K562 (cell line): ENCODE data around the gene TAF11L6. TPM values are rescaled to one million over a fixed set of nuclear protein-coding genes. Genes with fewer than 3 reads are reported as not detected.

Source experiments
- ATAC-seq: fragments of 200-7000 bp; cut with Tn5 transposase; 3 replicates; pipeline ENCODE4 v1.9.1; 2020; ENCODE audit warnings: moderate library complexity
- BruUV-seq: library from RNA; stranded (reverse); fragments of 400-500 nt; replicated peaks from 2 replicates; lab custom pipeline; 2021; lab: Mats Ljungman, UMichigan
- CTCF ChIA-PET: fragments of 300-600 bp; formaldehyde crosslinking; extraction: SDS; loops from one replicate; lab custom pipeline; 2021; ENCODE audit warnings: low intra/inter-chr PET ratio; lab: Yijun Ruan, JAX
- POLR2A ChIA-PET: fragments of 300-600, 350-650 bp; sonication (Branson Sonifier 250); formaldehyde crosslinking; extraction: SDS; loops from one replicate; lab custom pipeline; 2021; ENCODE audit warnings: antibody characterized with exemption, inconsistent platforms; lab: Yijun Ruan, JAX
- DNase-seq, 4 experiments: peaks; one replicate each; pipeline versions ENCODE4 v3.0.0 to v3.0.0-alpha.2; 2011 to 2018; ENCODE audit warnings: low spot score in 3 of 4, mixed read lengths in 3 of 4; ENCODE audit errors: extremely low read depth in 1 of 4
- FAIRE-seq: peaks from 2 replicates; lab custom pipeline; 2011; peaks lifted over from hg19 to GRCh38; lab: Jason Lieb, UNC
- H2AFZ ChIP-seq: 2 replicates; pipeline ENCODE4 v1.6.0; 2011; ENCODE audit warnings: low read depth, low read length, control low read depth, inconsistent platforms
- H3K27ac ChIP-seq: fragments of 200-600 bp; 3 replicates; pipeline ENCODE4 v1.8.0; 2011; ENCODE audit warnings: low read depth, mild to moderate bottlenecking, control low read depth, inconsistent platforms, low read length, moderate library complexity, mixed read lengths; ENCODE audit errors: extremely low read depth
- H3K27me3 ChIP-seq, 2 experiments: fragments of 300-600 bp in 1 of 2; 2 replicates in 1 of 2; 3 replicates in 1 of 2; pipeline versions ENCODE4 v1.6.0 to v1.8.0; 2011; ENCODE audit warnings: inconsistent platforms in 2 of 2, low read length in 2 of 2, mild to moderate bottlenecking in 1 of 2, mixed read lengths in 1 of 2, moderate library complexity in 1 of 2; ENCODE audit not compliant: control insufficient read depth in 2 of 2, insufficient read depth in 2 of 2
- H3K36me3 ChIP-seq: fragments of 300-600 bp; 3 replicates; pipeline ENCODE4 v1.8.0; 2011; ENCODE audit warnings: mild to moderate bottlenecking, low read length, inconsistent platforms; ENCODE audit not compliant: control insufficient read depth, insufficient read depth
- H3K4me1 ChIP-seq, 2 experiments: fragments of 200-600 bp in 1 of 2; replicated peaks in 1 of 2; 2 replicates in 1 of 2; 3 replicates in 1 of 2; pipeline versions ENCODE4 v1.5.1 to v1.8.0; 2011; ENCODE audit warnings: inconsistent platforms in 2 of 2, low read length in 2 of 2, mild to moderate bottlenecking in 1 of 2, mixed read lengths in 1 of 2, moderate library complexity in 1 of 2; ENCODE audit not compliant: control insufficient read depth in 2 of 2, insufficient read depth in 2 of 2
- H3K4me2 ChIP-seq: 2 replicates; pipeline ENCODE4 v1.6.1; 2011; ENCODE audit warnings: low read length, control low read depth, inconsistent platforms, mixed read lengths; ENCODE audit not compliant: insufficient read depth
- H3K4me3 ChIP-seq: fragments of 200-600 bp; sonication (generic), shearing (Covaris generic); 2 replicates; pipeline ENCODE4 v1.5.1; 2016; ENCODE audit warnings: control low read depth, inconsistent platforms
- H3K79me2 ChIP-seq: fragments of 200-600 bp; 3 replicates; pipeline ENCODE4 v1.8.0; 2011; ENCODE audit warnings: low read length, inconsistent platforms; ENCODE audit not compliant: control insufficient read depth, insufficient read depth
- H3K9ac ChIP-seq, 2 experiments: 2 replicates each; pipeline versions ENCODE4 v1.6.0 to v1.6.1; 2011; ENCODE audit warnings: low read depth in 2 of 2, low read length in 2 of 2, control low read depth in 1 of 2, inconsistent platforms in 1 of 2, mild to moderate bottlenecking in 1 of 2, mixed read lengths in 1 of 2; ENCODE audit not compliant: insufficient read depth in 1 of 2
- H3K9me1 ChIP-seq: one replicate; pipeline ENCODE4 v1.6.0; 2011; ENCODE audit warnings: inconsistent platforms, mild to moderate bottlenecking, low read length, moderate library complexity; ENCODE audit not compliant: control insufficient read depth, insufficient read depth
- H3K9me3 ChIP-seq: replicated peaks from 2 replicates; pipeline ENCODE4 v1.5.1; 2011; ENCODE audit warnings: low read depth, low read length, inconsistent platforms; ENCODE audit not compliant: control insufficient read depth, insufficient read depth
- H4K20me1 ChIP-seq: replicated peaks from 2 replicates; pipeline ENCODE4 v1.6.1; 2011; ENCODE audit warnings: low read length, inconsistent platforms, mixed read lengths; ENCODE audit not compliant: control insufficient read depth, insufficient read depth
- ATF7 ChIP-seq: fragments of 450-650 bp; IDR thresholded peaks from 2 replicates; pipeline ENCODE4 v1.7.1; 2014; ENCODE audit warnings: mild to moderate bottlenecking, moderate library complexity
- TCFL5 ChIP-seq: fragments of 250-450 bp; sonication (Bioruptor Pico); conservative IDR thresholded peaks from 2 replicates; pipeline ENCODE4 v1.6.1; 2021; ENCODE audit warnings: mild to moderate bottlenecking, moderate library complexity, matching md5 sums
- WGBS: fragments of 100-300 bp; shearing (Covaris generic); methylation state at CpG from one replicate; pipeline ENCODE4 v1.1.6; 2016; ENCODE audit warnings: low coverage, mixed read lengths; ENCODE audit not compliant: insufficient coverage; ENCODE audit errors: missing lambda C conversion rate; 5-methylcytosine and 5-hydroxymethylcytosine counted together
- in situ Hi-C: fragments of 300-500 bp; cut with MboI; formaldehyde crosslinking; loops from 4 replicates; pipeline ENCODE4 v1.15.0; 2018; ENCODE audit warnings: inconsistent platforms, mixed read lengths
- intact Hi-C: fragments of 100-400 bp; cut with micrococcal nuclease; formaldehyde crosslinking; loops from 2 replicates; pipeline ENCODE4 v1.14.2; 2022
- polyA plus RNA-seq, 8 experiments: library from polyadenylated mRNA; depleted of rRNA in 4 of 8; stranded (reverse) in 5 of 8; unstranded in 3 of 8; fragments of >200 nt; fragmentation: Nextera tagmentation in 2 of 8; fragmentation: Illumina TruSeq in 1 of 8; extraction: Ambion mirVana in 2 of 8; extraction: Trizol in 1 of 8; gene quantifications; 2 replicates each; pipeline versions ENCODE4 v1.2.1 to v1.2.3, GENCODE V29; 2011 to 2014; ENCODE audit warnings: inconsistent platforms in 1 of 8, missing spikeins in 1 of 8
- total RNA-seq, 7 experiments: library from RNA; depleted of rRNA in 6 of 7; stranded (reverse); fragments of >200 nt in 6 of 7; fragmentation: Illumina TruSeq in 2 of 7; extraction: Trizol in 2 of 7; gene quantifications; 2 replicates each; pipeline versions ENCODE4 v1.2.1 to v1.2.3, GENCODE V29; 2011 to 2021; ENCODE audit warnings: low replicate concordance in 1 of 7
- TF ChIP-seq, protein P1 (sequence below): fragments of 250-450 bp; sonication (Bioruptor Pico); IDR thresholded peaks from 2 replicates; pipeline ENCODE4 v1.5.0; 2021; ENCODE audit warnings: mild to moderate bottlenecking, borderline replicate concordance

TAF11L6 gene
- total and polyA plus RNA-seq, 9 of the 15 experiments (the other 6 are each of a cell fraction or from before 2014, with no cell fraction given): not detected

DNA sequence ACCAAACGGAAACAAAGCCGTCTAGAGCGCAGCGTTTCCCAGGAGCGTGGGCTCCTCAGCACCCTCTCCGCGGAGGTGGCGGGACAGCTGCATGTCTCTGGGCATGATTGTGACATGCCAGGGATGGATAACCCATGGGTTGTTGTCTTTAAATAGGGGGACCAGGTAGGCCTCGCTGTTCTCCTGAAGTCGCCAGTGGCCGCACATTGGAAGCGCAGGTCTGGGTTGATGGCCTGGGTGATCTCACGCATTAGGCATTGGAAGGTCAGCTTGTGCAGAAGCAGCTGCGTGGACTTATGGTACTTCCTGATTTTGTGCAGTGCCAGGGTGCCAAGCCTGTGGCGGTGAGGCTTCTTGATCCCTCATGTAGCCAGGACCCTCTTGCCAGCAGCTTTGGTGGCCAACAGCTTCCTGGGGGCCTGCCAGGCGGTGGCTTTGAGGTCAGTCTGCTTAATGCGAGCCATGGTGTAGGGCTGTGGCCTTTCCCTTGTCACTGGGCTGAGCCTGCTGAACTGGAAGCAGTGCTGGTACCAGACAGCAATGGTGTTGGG, 16.6 kb upstream of the TAF11L6 start:
- H3K9ac ChIP-seq: no peak overlapping the region
- H3K79me2 ChIP-seq: no peaks in the 10 kb centered on the region
- in situ Hi-C loops (no loop called here), intact Hi-C loops (no loop called here)
- H3K4me1 ChIP-seq: no peaks in the 10 kb centered on the region
- TF ChIP-seq, protein P1, sequence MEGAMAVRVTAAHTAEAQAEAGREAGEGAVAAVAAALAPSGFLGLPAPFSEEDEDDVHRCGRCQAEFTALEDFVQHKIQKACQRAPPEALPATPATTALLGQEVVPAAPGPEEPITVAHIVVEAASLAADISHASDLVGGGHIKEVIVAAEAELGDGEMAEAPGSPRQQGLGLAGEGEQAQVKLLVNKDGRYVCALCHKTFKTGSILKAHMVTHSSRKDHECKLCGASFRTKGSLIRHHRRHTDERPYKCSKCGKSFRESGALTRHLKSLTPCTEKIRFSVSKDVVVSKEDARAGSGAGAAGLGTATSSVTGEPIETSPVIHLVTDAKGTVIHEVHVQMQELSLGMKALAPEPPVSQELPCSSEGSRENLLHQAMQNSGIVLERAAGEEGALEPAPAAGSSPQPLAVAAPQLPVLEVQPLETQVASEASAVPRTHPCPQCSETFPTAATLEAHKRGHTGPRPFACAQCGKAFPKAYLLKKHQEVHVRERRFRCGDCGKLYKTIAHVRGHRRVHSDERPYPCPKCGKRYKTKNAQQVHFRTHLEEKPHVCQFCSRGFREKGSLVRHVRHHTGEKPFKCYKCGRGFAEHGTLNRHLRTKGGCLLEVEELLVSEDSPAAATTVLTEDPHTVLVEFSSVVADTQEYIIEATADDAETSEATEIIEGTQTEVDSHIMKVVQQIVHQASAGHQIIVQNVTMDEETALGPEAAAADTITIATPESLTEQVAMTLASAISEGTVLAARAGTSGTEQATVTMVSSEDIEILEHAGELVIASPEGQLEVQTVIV (CRISPR knock-in tag): no peak
- no peak for TF ChIP-seq TCFL5
- no peak for TF ChIP-seq ATF7
- BruUV-seq: no TSS peak
- H3K4me3 ChIP-seq: no peak overlapping the region
- H3K9me1 ChIP-seq: no peaks in the 10 kb centered on the region
- ATAC-seq (no peak), FAIRE-seq (no peak), DNase-seq (no peak)
- POLR2A ChIA-PET: interaction anchor here (0.7 kb wide), 1 partner anchor 46 kb away, joined by 3 read pairs; no protein-coding TSS in a partner anchor
- H2AFZ ChIP-seq: no peak overlapping the region
- H3K27me3 ChIP-seq: no peaks in the 10 kb centered on the region
- H3K27ac ChIP-seq: no peak overlapping the region
- CTCF ChIA-PET: no interaction called here
- 1% methylated on average over 17 of the region's 17 CpGs for WGBS
- no peaks in the 10 kb centered on the region for H4K20me1 ChIP-seq
- no peaks in the 10 kb centered on the region for H3K36me3 ChIP-seq
- no peaks in the 10 kb centered on the region for H3K9me3 ChIP-seq
- no peak overlapping the region for H3K4me2 ChIP-seq
